ENCODE results near the gene ZNF275. TPM values are rescaled to one million over a fixed set of nuclear protein-coding genes. Genes with fewer than 3 reads are reported as not detected.
A peak's percentile ranks its signal among the peaks of the same experiment; 100 is the strongest.

The ZNF275 gene
- total and polyA plus RNA-seq, 2 of the 8 experiments (the other 6 are each of a cell fraction or from before 2014, with no cell fraction given), result 8.2 to 9.1 TPM

GRCh38 chrX:153321381-153322124, 12.4 kb upstream of the ZNF275 start, which contains the start of gene PNMA6F:
Gene PNMA6F (minus strand): TSS chrX:153321767. CDS start chrX:153320674, 1,093 bp downstream.
- Histone ChIP-seq H3K4me2 (ENCODE audit: insufficient read depth in 1 of 2, low read depth in 2 of 2, low read length in 2 of 2) (peak within 1 kb of the TSS; percentile 66 to 68), H3K27me3 (replicated peaks in 1 of 4; ENCODE audit: control insufficient read depth in 3 of 4, extremely low read depth in 1 of 4, insufficient read depth in 3 of 4, low read length in 3 of 4) (peaks cover 0 to 11% (median 9%) of the 10 kb centered on the region in 4 experiments; a peak in 5 of 7 replicates), H2BK20ac (ENCODE audit: low read length) (no peak within 1 kb of the TSS), H3K14ac (ENCODE audit: insufficient read length) (no peak within 1 kb of the TSS), H3K56ac (replicated peaks; ENCODE audit: insufficient read length, low read depth, low read length) (no peak within 1 kb of the TSS), H4K91ac (replicated peaks; ENCODE audit: insufficient read length, low read length) (no peak within 1 kb of the TSS), H4K8ac (ENCODE audit: extremely low read depth, insufficient read depth, low read length) (no peak within 1 kb of the TSS; the same call in 1 of the 2 replicates), H3K27ac (ENCODE audit: low read depth, low read length) (no peak within 1 kb of the TSS), H3K23ac (ENCODE audit: insufficient read length) (no peak within 1 kb of the TSS), H2AFZ (ENCODE audit: low read length) (peak within 1 kb of the TSS; percentile 53; the same call in 1 of the 2 replicates), H3K4ac (replicated peaks; ENCODE audit: insufficient read length, low read depth, low read length) (no peak within 1 kb of the TSS), H2BK12ac (ENCODE audit: low read depth, low read length) (no peak within 1 kb of the TSS), H3K4me1 (replicated peaks in 1 of 4; ENCODE audit: control insufficient read depth in 3 of 4, insufficient read depth in 4 of 4, low read length in 3 of 4) (peaks cover 0 to 4% (median 3%) of the 10 kb centered on the region in 4 experiments; a peak in 6 of 7 replicates), H3K9me3 (ENCODE audit: insufficient read depth in 2 of 2, low read depth in 1 of 2, low read length in 1 of 2) (no peaks in the 10 kb centered on the region), H2BK15ac (ENCODE audit: low read length) (no peak within 1 kb of the TSS), H3K4me3 (ENCODE audit: extremely low read depth in 1 of 4, insufficient read depth in 2 of 4, low read depth in 3 of 4, low read length in 4 of 4) (peak within 1 kb of the TSS; percentile 14 to 64 (median 22); a peak in 7 of 8 replicates), H3K23me2 (ENCODE audit: low read depth, low read length) (no peaks in the 10 kb centered on the region; the same call in 1 of the 2 replicates), H3K79me2 (ENCODE audit: control insufficient read depth in 1 of 2, insufficient read depth in 2 of 2, low read length in 2 of 2) (no peaks in the 10 kb centered on the region), H3K36me3 (ENCODE audit: control insufficient read depth in 2 of 4, insufficient read depth in 4 of 4, low read length in 3 of 4) (no peaks in the 10 kb centered on the region), H3K18ac (ENCODE audit: extremely low read depth, low read length) (no peak within 1 kb of the TSS), H2BK120ac (replicated peaks; ENCODE audit: low read depth, low read length) (no peak within 1 kb of the TSS), H2BK5ac (ENCODE audit: low read depth, low read length) (no peak within 1 kb of the TSS), H2AK5ac (ENCODE audit: low read depth, low read length) (no peak within 1 kb of the TSS), H4K5ac (ENCODE audit: insufficient read length, low read depth, low read length) (no peak within 1 kb of the TSS), H3K9ac (replicated peaks in 1 of 4; ENCODE audit: extremely low read depth in 1 of 4, low read depth in 3 of 4, low read length in 3 of 4) (no peak within 1 kb of the TSS), H3K79me1 (ENCODE audit: low read depth, low read length) (no peaks in the 10 kb centered on the region), H4K20me1 (replicated peaks in 1 of 2; ENCODE audit: control insufficient read depth in 1 of 2, insufficient read depth in 2 of 2, low read length in 2 of 2) (no peaks in the 10 kb centered on the region)
- WGBS, 2 experiments (ENCODE audit: extremely low coverage in 1 of 2, insufficient coverage in 1 of 2, insufficient read length in 1 of 2, insufficient replicate concordance in 2 of 2, low coverage in 1 of 2, low lambda C conversion rate in 2 of 2, missing lambda C conversion rate in 1 of 2), result 40% methylated on average over 7 of the region's 36 CpGs; no CpG with 5 or more reads in 1 of the 2 experiments
- TF ChIP-seq CHD2 (IDR thresholded peaks at IDR 0.05; ENCODE audit: low read length) (no peak), BACH1 (IDR thresholded peaks at IDR 0.05; ENCODE audit: low read length) (no peak), RNF2 (IDR thresholded peaks at IDR 0.05; ENCODE audit: borderline replicate concordance, low read depth, low read length, missing control alignments, poor library complexity, severe bottlenecking) (no peak), EZH2 (IDR thresholded peaks at IDR 0.05; ENCODE audit: low read depth, low read length, severe bottlenecking) (peak; percentile 37), CBX5 (IDR thresholded peaks at IDR 0.05; ENCODE audit: low read depth, low read length) (no peak), ATF3 (IDR thresholded peaks at IDR 0.05; ENCODE audit: insufficient read depth, low read depth, low read length) (no peak), KDM4A (IDR thresholded peaks at IDR 0.05; ENCODE audit: low read depth, low read length, severe bottlenecking) (peak; percentile 69)
- FAIRE-seq (no peak), DNase-seq (ENCODE audit: low read depth in 1 of 2, low spot score in 2 of 2) (no peak)
- CTCF ChIA-PET (ENCODE audit: partially characterized antibody), result no interaction called here
- POLR2A ChIA-PET (ENCODE audit: partially characterized antibody), result no interaction called here

Data from H1 (cell line).